HepG2 (cell line): ENCODE data around the gene TSHZ2. TPM values are rescaled to one million over a fixed set of nuclear protein-coding genes. Genes with fewer than 3 reads are reported as not detected.

Experiments
- ATAC-seq: fragments of 200-7000 bp; cut with Tn5 transposase; 3 replicates; pipeline ENCODE4 v1.9.1; 2020; ENCODE audit warnings: mild to moderate bottlenecking, moderate library complexity
- BruUV-seq: library from RNA; stranded (reverse); fragments of 400-500 nt; replicated peaks from 2 replicates; lab custom pipeline; 2021; lab: Mats Ljungman, UMichigan
- CTCF ChIA-PET: fragments of 300-600 bp; formaldehyde crosslinking; extraction: SDS; loops from one replicate; lab custom pipeline; 2021; ENCODE audit warnings: low total read pairs, inconsistent platforms, low intra/inter-chr PET ratio; lab: Yijun Ruan, JAX
- POLR2A ChIA-PET: fragments of 350-600 bp; sonication (Branson Sonifier 250); formaldehyde crosslinking; loops from one replicate; lab custom pipeline; 2020; ENCODE audit warnings: antibody characterized with exemption, inconsistent platforms; lab: Yijun Ruan, JAX
- DNase-seq: peaks from one replicate; pipeline ENCODE4 v3.0.0-alpha.2; 2015; ENCODE audit warnings: low spot score
- FAIRE-seq: peaks from 3 replicates; lab custom pipeline; 2011; peaks lifted over from hg19 to GRCh38; lab: Jason Lieb, UNC
- H2AFZ ChIP-seq: one replicate; pipeline ENCODE4 v1.6.1; 2011; ENCODE audit warnings: low read length, inconsistent platforms
- H3K27ac ChIP-seq: fragments of 300-600 bp; 3 replicates; pipeline ENCODE4 v1.8.0; 2011; ENCODE audit warnings: mixed run types, mild to moderate bottlenecking, mixed read lengths, low read length, inconsistent platforms; ENCODE audit not compliant: insufficient read depth; ENCODE audit errors: extremely low read length
- H3K27me3 ChIP-seq, 2 experiments: fragments of 200-600 bp in 1 of 2; 2 replicates in 1 of 2; 3 replicates in 1 of 2; pipeline versions ENCODE4 v1.6.0 to v1.8.0; 2011; ENCODE audit warnings: low read length in 2 of 2, mild to moderate bottlenecking in 2 of 2, moderate library complexity in 2 of 2, inconsistent platforms in 1 of 2; ENCODE audit not compliant: insufficient read depth in 2 of 2, control insufficient read depth in 1 of 2
- H3K36me3 ChIP-seq, 2 experiments: fragments of 200-600 bp in 1 of 2; replicated peaks in 1 of 2; 2 replicates in 1 of 2; 3 replicates in 1 of 2; pipeline versions ENCODE4 v1.5.1 to v1.8.0; 2011; ENCODE audit warnings: low read length in 2 of 2, inconsistent platforms in 1 of 2; ENCODE audit not compliant: insufficient read depth in 2 of 2, control insufficient read depth in 1 of 2
- H3K4me1 ChIP-seq: 2 replicates; pipeline ENCODE4 v1.5.1; 2012; ENCODE audit warnings: low read length, inconsistent platforms; ENCODE audit not compliant: insufficient read depth
- H3K4me2 ChIP-seq: 2 replicates; pipeline ENCODE4 v1.6.0; 2011; ENCODE audit warnings: low read depth, low read length, inconsistent platforms
- H3K4me3 ChIP-seq, 3 experiments: fragments of 200-600 bp in 1 of 3; sonication (generic), shearing (Covaris generic) in 1 of 3; replicated peaks in 1 of 3; 2 replicates each; pipeline ENCODE4 v1.5.1; 2011 to 2016; ENCODE audit warnings: low read length in 3 of 3, inconsistent platforms in 2 of 3, low read depth in 2 of 3, mild to moderate bottlenecking in 2 of 3, control low read depth in 1 of 3, mixed read lengths in 1 of 3; ENCODE audit not compliant: insufficient read depth in 1 of 3
- H3K79me2 ChIP-seq: one replicate; pipeline ENCODE4 v1.6.1; 2011; ENCODE audit warnings: low read length, inconsistent platforms; ENCODE audit not compliant: insufficient read depth
- H3K9ac ChIP-seq: 2 replicates; pipeline ENCODE4 v1.6.0; 2011; ENCODE audit warnings: mild to moderate bottlenecking, low read depth, low read length, inconsistent platforms; ENCODE audit not compliant: insufficient read depth
- H3K9me3 ChIP-seq: 2 replicates; pipeline ENCODE4 v1.5.1; 2012; ENCODE audit warnings: mild to moderate bottlenecking, low read length
- H4K20me1 ChIP-seq: 2 replicates; pipeline ENCODE4 v1.6.0; 2011; ENCODE audit warnings: inconsistent platforms, mild to moderate bottlenecking, low read length, moderate library complexity; ENCODE audit not compliant: insufficient read depth
- FOSL1 ChIP-seq: sonication (generic); formaldehyde crosslinking; IDR thresholded peaks from 2 replicates; pipeline ENCODE4 v1.9.0; 2021; ENCODE audit warnings: missing genetic modification reagents, borderline replicate concordance
- GATAD1 ChIP-seq: IDR thresholded peaks from 2 replicates; pipeline ENCODE4 v1.6.1; 2016; ENCODE audit warnings: missing genetic modification reagents, missing compliant biosample characterization
- GZF1 ChIP-seq: sonication (generic); formaldehyde crosslinking; IDR thresholded peaks from 2 replicates; pipeline ENCODE4 v1.5.1; 2020; ENCODE audit warnings: mild to moderate bottlenecking, missing genetic modification reagents
- KLF9 ChIP-seq: IDR thresholded peaks from 2 replicates; pipeline ENCODE4 v1.6.1; 2016; ENCODE audit warnings: low read depth
- MAFK ChIP-seq, 2 experiments: IDR thresholded peaks in 1 of 2; conservative IDR thresholded peaks in 1 of 2; 2 replicates each; pipeline ENCODE4 v1.6.1; 2011; ENCODE audit warnings: improper control_type of control experiment in 2 of 2, low read length in 2 of 2
- SMYD3 ChIP-seq: sonication (generic); formaldehyde crosslinking; IDR thresholded peaks from 2 replicates; pipeline ENCODE4 v1.8.1; 2023; ENCODE audit warnings: mild to moderate bottlenecking, missing genetic modification reagents
- TBX2 ChIP-seq: sonication (generic); formaldehyde crosslinking; IDR thresholded peaks from 2 replicates; pipeline ENCODE4 v1.5.0; 2020; ENCODE audit warnings: missing genetic modification reagents, mild to moderate bottlenecking, borderline replicate concordance
- TCF12 ChIP-seq, 2 experiments: fragments of 450-650 bp in 1 of 2; sonication (generic) in 1 of 2; formaldehyde crosslinking in 1 of 2; IDR thresholded peaks; 2 replicates each; pipeline versions ENCODE4 v1.6.1 to v1.8.0; 2017 to 2022; ENCODE audit warnings: antibody characterized with exemption in 1 of 2, mild to moderate bottlenecking in 1 of 2, missing genetic modification reagents in 1 of 2, moderate library complexity in 1 of 2
- THAP11 ChIP-seq: IDR thresholded peaks from 2 replicates; pipeline ENCODE4 v1.6.1; 2016; ENCODE audit warnings: missing biosample characterization, missing genetic modification reagents
- ZIK1 ChIP-seq: sonication (generic); formaldehyde crosslinking; IDR thresholded peaks from 2 replicates; pipeline ENCODE4 v1.5.0; 2020; ENCODE audit warnings: mild to moderate bottlenecking, low read depth, missing genetic modification reagents, borderline replicate concordance
- ZNF737 ChIP-seq: sonication (generic); formaldehyde crosslinking; IDR thresholded peaks from 2 replicates; pipeline ENCODE4 v1.5.0; 2020; ENCODE audit warnings: missing genetic modification reagents, mild to moderate bottlenecking, borderline replicate concordance
- WGBS: methylation state at CpG from one replicate; pipeline ENCODE4 v1.1.6; 2017; ENCODE audit warnings: low lambda C conversion rate; 5-methylcytosine and 5-hydroxymethylcytosine counted together
- in situ Hi-C: cut with HindIII; loops from 2 replicates; pipeline ENCODE4 v1.10.0; 2017; ENCODE audit warnings: low pct_unique_long_range_greater_than_20kb; ENCODE audit not compliant: extremely low pct_ligation_motif_present
- intact Hi-C: fragments of 100-400 bp; cut with micrococcal nuclease; formaldehyde crosslinking; loops from one replicate; pipeline ENCODE4 v1.10.0; 2022; ENCODE audit not compliant: unreplicated experiment
- polyA plus RNA-seq, 8 experiments: library from polyadenylated mRNA; depleted of rRNA in 3 of 8; stranded (reverse) in 7 of 8; unstranded in 1 of 8; fragments of >200 nt; fragmentation: Illumina TruSeq in 4 of 8; extraction: Trizol in 4 of 8; gene quantifications; 2 replicates each; pipeline versions ENCODE4 v1.2.1 to v1.2.3, GENCODE V29; 2011 to 2016; ENCODE audit warnings: low read depth in 4 of 8, missing spikeins in 1 of 8, mixed read lengths in 1 of 8; ENCODE audit not compliant: insufficient read depth in 1 of 8
- total RNA-seq, 5 experiments: library from RNA; depleted of rRNA; stranded (reverse); fragments of >200 nt; fragmentation: Illumina TruSeq; extraction: Trizol; gene quantifications; 2 replicates each; pipeline ENCODE4 v1.2.3, GENCODE V29; 2016; ENCODE audit warnings: low read depth in 1 of 5
- TF ChIP-seq, protein P1 (sequence below): sonication (generic); formaldehyde crosslinking; IDR thresholded peaks from 2 replicates; pipeline ENCODE4 v1.8.1; 2023; ENCODE audit warnings: mild to moderate bottlenecking, moderate library complexity, missing genetic modification reagents
- TF ChIP-seq, protein P2 (sequence below): sonication (generic); formaldehyde crosslinking; IDR thresholded peaks from 2 replicates; pipeline ENCODE4 v1.9.0; 2021; ENCODE audit warnings: missing genetic modification reagents, borderline replicate concordance

TSHZ2 gene
- total and polyA plus RNA-seq, 2 of the 13 experiments (the other 11 are each of a cell fraction or from before 2014, with no cell fraction given) = 0.01 TPM; not detected in 1

DNA sequence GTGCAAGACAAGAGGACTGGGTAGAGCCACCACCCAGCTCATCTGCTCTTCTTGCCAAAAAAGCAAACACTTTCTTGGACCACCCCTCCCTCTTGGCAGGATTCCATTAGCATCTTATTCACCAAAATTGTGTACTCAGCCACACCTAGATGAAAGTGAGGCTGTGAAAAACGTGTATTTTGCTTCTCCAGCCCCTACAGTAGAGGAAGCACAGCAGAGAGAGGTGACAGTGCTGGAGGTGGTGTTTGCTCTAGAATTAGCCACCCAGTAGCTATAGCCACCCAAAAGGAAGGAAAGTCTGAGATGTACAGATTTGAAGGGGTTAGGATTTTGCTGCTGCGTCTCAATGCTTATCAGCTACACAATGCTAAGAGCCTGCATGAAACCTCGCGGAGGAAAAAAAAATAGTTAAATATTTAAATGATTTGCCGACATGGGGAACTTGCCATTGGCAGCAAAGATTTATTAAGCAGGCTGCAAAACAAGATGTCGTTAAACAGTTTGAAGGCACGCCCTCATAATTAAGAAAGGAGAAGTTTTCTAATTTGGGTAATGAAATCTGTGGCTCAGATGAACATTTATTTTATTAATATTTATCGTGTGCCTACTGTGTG is 334.1 kb downstream of the TSHZ2 start (continued):
- TF ChIP-seq ZNF737 (CRISPR knock-in tag) (no peak), KLF9 (CRISPR knock-in tag) (no peak)

DNA sequence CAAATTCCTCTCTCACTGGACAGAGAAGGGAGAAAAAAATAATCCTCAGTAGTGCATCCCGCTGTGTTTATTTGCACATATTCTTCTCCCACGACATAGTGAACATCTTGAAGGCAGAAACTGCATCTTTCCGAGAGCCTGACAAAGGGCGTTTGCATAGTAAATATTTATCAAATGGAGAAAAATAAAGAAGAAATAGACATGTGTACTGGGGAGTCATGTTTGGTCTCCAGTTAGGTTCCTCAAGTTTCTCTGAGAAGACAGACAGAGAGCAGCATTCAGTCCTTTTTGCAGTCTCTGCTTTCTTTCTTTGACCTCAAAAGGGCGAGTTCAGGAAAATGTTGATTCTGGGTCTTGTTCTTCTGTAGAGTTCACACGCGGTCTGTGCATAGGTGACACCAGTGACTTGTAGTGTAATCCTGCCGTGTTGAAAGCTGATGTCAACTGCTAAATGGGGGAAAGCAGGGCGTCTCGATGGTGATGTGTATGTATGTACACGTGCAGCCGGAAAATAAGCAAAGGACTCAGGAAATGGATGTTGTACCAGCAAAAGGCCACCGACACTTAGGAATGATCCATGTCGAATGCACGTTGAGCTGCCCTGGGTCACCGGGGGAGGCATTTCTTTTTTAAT is 335.9 kb downstream of the TSHZ2 start:
- in situ Hi-C loops = no loop called here
- Histone ChIP-seq H3K4me2 (no peak overlapping the region), H3K4me3 (no peak overlapping the region), H2AFZ (no peak overlapping the region), H3K36me3 (no peaks in the 10 kb centered on the region), H3K9ac (no peak overlapping the region), H3K27ac (no peak overlapping the region), H3K4me1 (no peaks in the 10 kb centered on the region), H4K20me1 (no peaks in the 10 kb centered on the region), H3K79me2 (no peaks in the 10 kb centered on the region), H3K9me3 (no peaks in the 10 kb centered on the region), H3K27me3 (peaks cover 0 to 7% of the 10 kb centered on the region in 2 experiments; a peak in 2 of 5 replicates)
- intact Hi-C loops = no loop called here
- no peak for ATAC-seq
- no peak for TF ChIP-seq THAP11 (CRISPR knock-in tag)
- TF ChIP-seq, protein P1, sequence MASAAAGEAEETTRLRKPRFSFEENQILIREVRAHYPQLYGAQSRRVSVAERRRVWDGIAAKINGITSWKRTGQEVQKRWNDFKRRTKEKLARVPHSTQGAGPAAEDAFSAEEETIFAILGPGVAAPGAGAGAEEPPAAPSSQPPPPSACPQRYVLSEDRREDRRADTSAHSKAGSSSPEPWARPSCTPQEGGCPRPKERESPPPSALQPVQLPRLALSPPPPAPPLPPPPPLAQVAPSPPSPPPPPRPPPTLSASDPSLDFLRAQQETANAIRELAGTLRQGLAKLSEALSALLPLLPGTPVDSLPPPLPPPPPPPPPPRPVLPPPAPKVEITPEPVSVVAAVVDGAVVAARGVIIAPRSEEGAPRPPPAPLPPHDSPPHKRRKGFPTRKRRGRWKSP (CRISPR knock-in tag) = no peak
- TF ChIP-seq GZF1 = no peak
- TF ChIP-seq FOSL1 = no peak
- no peak for TF ChIP-seq TBX2
- no peak for TF ChIP-seq ZIK1 (CRISPR knock-in tag)
- TF ChIP-seq GATAD1 = no peak
- no peak for TF ChIP-seq MAFK (conservative IDR thresholded peaks at IDR 0.05 in 1 of 2, IDR thresholded peaks at IDR 0.05 in 1 of 2; ENCODE audit: low read length in 2 of 2)
- TF ChIP-seq, protein P2, sequence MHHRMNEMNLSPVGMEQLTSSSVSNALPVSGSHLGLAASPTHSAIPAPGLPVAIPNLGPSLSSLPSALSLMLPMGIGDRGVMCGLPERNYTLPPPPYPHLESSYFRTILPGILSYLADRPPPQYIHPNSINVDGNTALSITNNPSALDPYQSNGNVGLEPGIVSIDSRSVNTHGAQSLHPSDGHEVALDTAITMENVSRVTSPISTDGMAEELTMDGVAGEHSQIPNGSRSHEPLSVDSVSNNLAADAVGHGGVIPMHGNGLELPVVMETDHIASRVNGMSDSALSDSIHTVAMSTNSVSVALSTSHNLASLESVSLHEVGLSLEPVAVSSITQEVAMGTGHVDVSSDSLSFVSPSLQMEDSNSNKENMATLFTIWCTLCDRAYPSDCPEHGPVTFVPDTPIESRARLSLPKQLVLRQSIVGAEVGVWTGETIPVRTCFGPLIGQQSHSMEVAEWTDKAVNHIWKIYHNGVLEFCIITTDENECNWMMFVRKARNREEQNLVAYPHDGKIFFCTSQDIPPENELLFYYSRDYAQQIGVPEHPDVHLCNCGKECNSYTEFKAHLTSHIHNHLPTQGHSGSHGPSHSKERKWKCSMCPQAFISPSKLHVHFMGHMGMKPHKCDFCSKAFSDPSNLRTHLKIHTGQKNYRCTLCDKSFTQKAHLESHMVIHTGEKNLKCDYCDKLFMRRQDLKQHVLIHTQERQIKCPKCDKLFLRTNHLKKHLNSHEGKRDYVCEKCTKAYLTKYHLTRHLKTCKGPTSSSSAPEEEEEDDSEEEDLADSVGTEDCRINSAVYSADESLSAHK = no peak
- TF ChIP-seq TCF12 (IDR thresholded peaks at IDR 0.05) = no peak
- TF ChIP-seq TCF12 (CRISPR knock-in tag; IDR thresholded peaks at IDR 0.05) = no peak
- no peak for TF ChIP-seq SMYD3
- FAIRE-seq = no peak
- WGBS = 41% methylated on average over 16 of the region's 16 CpGs
- no peak for DNase-seq
- CTCF ChIA-PET = no interaction called here
- POLR2A ChIA-PET = no interaction called here
- BruUV-seq = no TSS peak
